Muscle layer of colon (tissue), 2 donors: ENCODE data around the gene MACF1.
A peak's percentile ranks its signal among the peaks of the same experiment; 100 is the strongest.

Experiments used
- H3K27ac ChIP-seq: one replicate; pipeline ENCODE4 v1.7.0; 2013; ENCODE audit warnings: low read depth, mild to moderate bottlenecking, low read length, moderate library complexity
- H3K27me3 ChIP-seq, 2 donors: one replicate each; pipeline ENCODE4 v1.7.0; 2013; ENCODE audit warnings: low read length in 2 of 2, mild to moderate bottlenecking in 2 of 2; ENCODE audit not compliant: insufficient read depth in 2 of 2, control insufficient read depth in 1 of 2
- H3K36me3 ChIP-seq: one replicate; pipeline ENCODE4 v1.7.0; 2013; ENCODE audit warnings: mild to moderate bottlenecking, low read length; ENCODE audit not compliant: insufficient read depth
- H3K4me1 ChIP-seq: one replicate; pipeline ENCODE4 v1.7.0; 2013; ENCODE audit warnings: mild to moderate bottlenecking, low read length; ENCODE audit not compliant: insufficient read depth
- H3K4me3 ChIP-seq, 2 donors: one replicate each; pipeline ENCODE4 v1.7.0; 2013; ENCODE audit warnings: low read length in 2 of 2, low read depth in 1 of 2, mild to moderate bottlenecking in 1 of 2, moderate library complexity in 1 of 2
- H3K9ac ChIP-seq: one replicate; pipeline ENCODE4 v1.7.0; 2013; ENCODE audit warnings: low read length
- H3K9me3 ChIP-seq: one replicate; pipeline ENCODE4 v1.7.0; 2013; ENCODE audit warnings: mild to moderate bottlenecking, low read length
- donor health status: abdominal sarcoma.
- donor health status: Adenocarcinoma of cecum.

Gene MACF1

DNA sequence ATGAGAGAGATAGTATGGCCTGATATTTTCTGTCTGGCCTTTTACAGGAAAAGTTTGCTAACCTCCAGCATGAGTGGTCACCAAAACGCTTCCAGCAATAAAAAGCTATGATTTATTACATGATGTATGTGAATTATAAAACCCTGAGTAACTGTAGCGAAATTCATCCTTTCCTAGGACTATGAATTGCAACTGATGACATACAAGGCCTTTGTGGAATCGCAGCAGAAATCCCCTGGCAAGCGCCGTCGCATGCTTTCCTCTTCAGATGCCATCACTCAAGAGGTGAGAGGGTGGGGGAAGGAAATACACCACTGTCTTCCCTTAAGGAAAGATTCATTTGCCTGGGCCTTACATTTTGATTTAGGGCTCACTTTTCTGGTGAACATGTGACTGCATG is 117.9 kb downstream of the MACF1 start:
- peak overlapping the region; percentile 59 for H3K27ac ChIP-seq
- H3K36me3 ChIP-seq = peaks cover 92% of the 10 kb centered on the region
- no peaks in the 10 kb centered on the region for H3K27me3 ChIP-seq

DNA sequence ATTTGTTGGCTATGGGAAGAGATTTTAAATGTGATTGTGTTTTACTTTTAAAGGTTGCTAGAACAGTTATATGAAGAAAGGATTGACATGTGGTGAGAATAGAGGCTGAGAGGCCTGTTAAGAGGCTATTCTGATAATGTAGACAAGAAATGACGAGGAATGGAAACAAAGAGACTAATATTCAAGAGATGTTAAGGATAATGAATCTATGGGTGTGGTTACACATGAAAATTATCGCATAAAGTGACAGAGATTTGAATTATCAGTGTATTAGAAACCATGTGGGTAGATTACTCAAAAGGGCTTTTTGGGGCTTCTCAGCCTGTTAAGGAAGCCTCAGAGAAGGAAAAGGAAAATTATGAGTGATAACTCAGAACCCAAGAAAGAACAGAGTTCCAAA is 120.4 kb downstream of the MACF1 start:
- Histone ChIP-seq H3K27me3 (no peaks in the 10 kb centered on the region), H3K9ac (no peak overlapping the region), H3K27ac (no peak overlapping the region), H3K9me3 (no peaks in the 10 kb centered on the region), H3K4me3 (no peak overlapping the region), H3K36me3 (peaks cover 84% of the 10 kb centered on the region), H3K4me1 (peaks cover 4% of the 10 kb centered on the region)

More for the DNA sequence above, 117.9 kb downstream of the MACF1 start:
- H3K4me1 ChIP-seq = no peaks in the 10 kb centered on the region
- no peak overlapping the region for H3K9ac ChIP-seq
- H3K4me3 ChIP-seq = no peak overlapping the region
- no peaks in the 10 kb centered on the region for H3K9me3 ChIP-seq

DNA sequence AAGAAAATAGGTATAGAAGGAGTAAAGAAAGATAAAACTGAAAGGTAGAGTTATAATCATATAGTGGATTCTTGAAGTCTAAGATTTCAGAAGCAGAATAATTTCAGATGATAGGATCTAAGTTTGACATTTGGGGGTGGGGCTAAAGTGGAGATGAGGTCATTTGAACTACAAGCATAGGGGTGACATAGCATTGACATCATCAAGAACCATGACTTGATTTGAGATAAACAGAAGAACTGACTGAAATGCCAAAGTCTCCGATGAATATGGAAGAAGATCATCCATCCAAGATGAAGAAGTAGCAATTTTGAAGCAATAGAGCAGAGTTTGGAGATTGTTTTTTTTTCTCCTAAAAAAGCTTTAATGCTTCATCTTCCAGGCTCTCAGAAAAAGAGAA is 122.3 kb downstream of the MACF1 start:
- H3K4me1 ChIP-seq = peaks cover 4% of the 10 kb centered on the region
- H3K4me3 ChIP-seq = no peak overlapping the region
- no peak overlapping the region for H3K9ac ChIP-seq
- H3K27me3 ChIP-seq = no peaks in the 10 kb centered on the region
- no peaks in the 10 kb centered on the region for H3K9me3 ChIP-seq
- peak overlapping the region; percentile 17 for H3K27ac ChIP-seq
- peaks cover 82% of the 10 kb centered on the region for H3K36me3 ChIP-seq

DNA sequence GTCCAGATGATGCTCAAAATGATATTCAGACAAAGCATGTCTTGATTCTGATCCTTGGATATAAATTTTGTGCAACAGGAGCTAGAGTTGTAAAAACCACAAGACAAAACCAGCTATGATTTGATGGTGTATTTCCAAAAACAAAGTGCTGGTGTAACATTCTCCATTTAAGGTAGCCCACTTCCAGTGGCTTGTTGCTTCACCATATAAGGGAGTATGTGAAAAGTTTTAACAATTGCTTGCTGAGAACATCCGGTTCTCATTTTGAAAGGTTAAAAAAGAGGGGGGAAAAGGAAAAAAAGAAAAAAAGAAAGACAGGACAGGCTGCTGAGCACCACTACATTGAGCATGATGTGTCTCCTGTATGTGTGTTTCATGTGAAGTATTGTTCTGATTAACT is 123.6 kb downstream of the MACF1 start:
- Histone ChIP-seq H3K27ac (peak overlapping the region; percentile 53), H3K27me3 (no peaks in the 10 kb centered on the region), H3K4me3 (no peak overlapping the region), H3K4me1 (peaks cover 4% of the 10 kb centered on the region), H3K36me3 (peaks cover 83% of the 10 kb centered on the region), H3K9me3 (no peaks in the 10 kb centered on the region), H3K9ac (no peak overlapping the region)

DNA sequence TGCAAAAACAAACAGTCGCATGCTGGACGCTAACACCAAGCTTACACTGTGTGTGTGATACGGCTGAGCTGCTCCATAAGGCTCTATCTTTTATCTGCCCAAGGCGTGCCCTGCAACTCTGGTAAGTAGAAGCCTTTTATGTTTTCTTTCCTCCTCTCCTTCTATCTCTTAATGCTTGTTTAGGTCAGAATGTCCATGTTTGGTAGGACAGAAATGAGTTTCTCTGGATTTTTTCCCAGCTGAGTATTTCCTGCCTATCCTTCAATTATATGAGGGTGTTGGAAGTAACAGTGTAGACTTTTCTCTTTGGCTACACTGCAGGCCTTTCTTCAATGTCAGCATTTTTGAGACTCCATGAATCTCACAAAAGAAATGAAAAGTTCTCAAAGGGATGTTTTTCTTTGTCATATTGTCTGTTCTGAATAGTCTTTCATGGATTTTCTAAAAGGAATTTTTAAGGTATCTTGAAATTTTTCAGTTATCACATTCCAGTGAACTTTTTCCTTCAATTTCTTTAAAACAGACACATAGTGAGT is 124.2 kb downstream of the MACF1 start:
- Histone ChIP-seq H3K9me3 (no peaks in the 10 kb centered on the region), H3K27ac (peak overlapping the region; percentile 53), H3K27me3 (no peaks in the 10 kb centered on the region), H3K9ac (no peak overlapping the region), H3K4me1 (peaks cover 4% of the 10 kb centered on the region), H3K4me3 (no peak overlapping the region), H3K36me3 (peaks cover 82% of the 10 kb centered on the region)

DNA sequence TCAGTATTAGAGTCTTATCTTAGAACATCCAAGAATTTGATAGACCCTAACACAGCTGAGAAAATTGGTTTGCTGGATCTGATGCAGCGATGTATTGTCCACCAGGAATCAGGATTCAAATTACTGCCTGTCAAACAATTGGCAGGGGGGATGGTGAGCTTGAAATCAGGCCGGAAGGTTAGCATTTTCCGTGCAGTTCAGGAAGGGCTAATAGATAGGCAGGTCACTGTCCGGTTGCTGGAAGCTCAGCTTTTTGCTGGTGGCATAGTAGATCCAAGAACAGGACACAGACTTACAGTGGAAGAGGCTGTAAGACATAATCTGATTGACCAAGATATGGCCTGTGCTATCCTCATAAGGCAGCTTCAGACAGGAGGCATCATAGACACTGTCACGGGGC is 127.2 kb downstream of the MACF1 start:
- H3K36me3 ChIP-seq = peaks cover 62% of the 10 kb centered on the region
- peaks cover 4% of the 10 kb centered on the region for H3K4me1 ChIP-seq

DNA sequence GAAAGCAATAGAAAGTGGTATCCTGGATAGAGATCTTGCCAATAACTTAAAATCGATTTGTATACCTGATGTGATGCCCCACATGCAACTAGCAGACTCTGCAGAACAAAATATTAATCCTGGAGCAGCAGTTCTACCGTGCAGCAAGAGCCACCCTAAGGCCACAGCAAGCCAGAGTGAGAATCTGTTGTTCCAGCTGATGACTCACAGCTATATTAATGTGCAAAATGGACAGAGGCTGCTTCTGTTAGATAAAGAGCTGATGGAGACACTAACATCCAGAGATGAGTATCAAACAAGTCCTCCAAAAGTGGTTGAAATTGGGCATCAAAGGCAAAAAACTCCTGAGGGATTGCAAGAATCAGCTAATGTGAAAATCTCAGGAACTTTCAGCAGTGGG is 127.8 kb downstream of the MACF1 start:
- no peaks in the 10 kb centered on the region for H3K27me3 ChIP-seq
- H3K27ac ChIP-seq = no peak overlapping the region
- no peaks in the 10 kb centered on the region for H3K9me3 ChIP-seq
- peaks cover 4% of the 10 kb centered on the region for H3K4me1 ChIP-seq
- H3K9ac ChIP-seq = no peak overlapping the region
- peaks cover 60% of the 10 kb centered on the region for H3K36me3 ChIP-seq
- no peak overlapping the region for H3K4me3 ChIP-seq

More for the DNA sequence above, 127.2 kb downstream of the MACF1 start:
- H3K9ac ChIP-seq = no peak overlapping the region
- H3K4me3 ChIP-seq = no peak overlapping the region
- no peak overlapping the region for H3K27ac ChIP-seq
- H3K27me3 ChIP-seq = no peaks in the 10 kb centered on the region
- H3K9me3 ChIP-seq = no peaks in the 10 kb centered on the region

DNA sequence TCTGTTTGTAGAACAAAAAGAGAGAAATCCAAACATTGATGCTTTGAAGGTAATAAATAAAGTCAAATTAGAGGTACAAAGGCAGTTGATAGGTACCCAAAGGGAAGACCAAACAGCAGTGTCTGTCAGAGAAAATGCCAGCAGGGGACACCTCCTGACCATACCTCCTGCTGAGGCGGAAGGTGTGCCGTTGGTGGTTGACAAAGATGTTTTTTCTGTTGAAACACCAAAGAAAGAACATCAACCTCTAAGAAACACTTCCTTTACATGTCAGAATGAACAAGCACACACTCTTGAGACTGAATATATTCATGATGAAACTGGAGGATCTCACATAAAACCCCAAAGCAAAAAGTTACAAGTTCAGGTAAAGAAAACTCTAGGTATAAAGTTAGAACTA is 128.3 kb downstream of the MACF1 start:
- Histone ChIP-seq H3K27me3 (no peaks in the 10 kb centered on the region), H3K4me3 (no peak overlapping the region), H3K4me1 (peaks cover 4% of the 10 kb centered on the region), H3K9ac (no peak overlapping the region), H3K9me3 (no peaks in the 10 kb centered on the region), H3K27ac (no peak overlapping the region), H3K36me3 (peaks cover 57% of the 10 kb centered on the region)

DNA sequence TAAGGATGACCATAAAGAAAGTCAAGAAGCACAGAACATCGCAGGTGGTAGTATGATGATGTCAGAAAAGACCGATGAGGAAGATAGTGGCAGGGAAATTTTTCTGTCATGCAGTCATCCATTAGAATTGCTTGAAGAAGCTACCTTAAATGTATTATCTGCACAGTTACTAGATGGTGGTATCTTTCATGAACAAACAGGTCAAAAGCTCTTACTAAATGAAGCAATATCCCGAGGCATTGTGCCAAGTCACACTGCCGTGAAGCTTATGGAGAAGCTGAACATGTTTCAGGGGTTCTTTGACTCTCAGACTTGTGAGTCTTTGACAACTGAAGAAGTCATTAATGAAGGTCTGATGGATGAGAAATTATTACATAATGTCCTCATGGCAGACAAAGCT is 128.8 kb downstream of the MACF1 start:
- peaks cover 57% of the 10 kb centered on the region for H3K36me3 ChIP-seq

DNA sequence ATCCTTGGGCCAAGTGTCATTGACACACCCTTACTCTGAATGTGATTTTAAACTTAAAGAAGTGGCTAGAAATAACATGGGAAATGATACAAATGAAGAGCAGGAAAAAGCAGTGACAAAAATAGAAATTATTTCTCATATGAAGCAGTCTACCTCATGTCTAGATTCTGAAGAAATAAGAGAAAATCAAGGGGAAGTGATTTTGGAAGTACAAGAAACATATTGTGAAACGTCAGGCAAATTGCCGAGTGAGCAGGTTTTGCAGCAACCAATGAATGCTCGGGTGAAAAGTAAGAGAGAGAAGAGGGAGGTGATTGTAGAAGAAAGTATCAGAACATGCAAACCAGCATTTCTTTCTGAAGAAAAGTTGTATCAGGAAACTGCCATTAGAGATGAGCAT is 130.7 kb downstream of the MACF1 start:
- H3K4me1 ChIP-seq = no peaks in the 10 kb centered on the region
- no peak overlapping the region for H3K27ac ChIP-seq
- no peaks in the 10 kb centered on the region for H3K9me3 ChIP-seq
- H3K9ac ChIP-seq = no peak overlapping the region
- peaks cover 65% of the 10 kb centered on the region for H3K36me3 ChIP-seq
- no peaks in the 10 kb centered on the region for H3K27me3 ChIP-seq
- H3K4me3 ChIP-seq = no peak overlapping the region

More for the DNA sequence above, 128.8 kb downstream of the MACF1 start:
- H3K27ac ChIP-seq = no peak overlapping the region
- no peaks in the 10 kb centered on the region for H3K9me3 ChIP-seq
- H3K9ac ChIP-seq = no peak overlapping the region
- H3K4me3 ChIP-seq = no peak overlapping the region
- peaks cover 4% of the 10 kb centered on the region for H3K4me1 ChIP-seq
- no peaks in the 10 kb centered on the region for H3K27me3 ChIP-seq

DNA sequence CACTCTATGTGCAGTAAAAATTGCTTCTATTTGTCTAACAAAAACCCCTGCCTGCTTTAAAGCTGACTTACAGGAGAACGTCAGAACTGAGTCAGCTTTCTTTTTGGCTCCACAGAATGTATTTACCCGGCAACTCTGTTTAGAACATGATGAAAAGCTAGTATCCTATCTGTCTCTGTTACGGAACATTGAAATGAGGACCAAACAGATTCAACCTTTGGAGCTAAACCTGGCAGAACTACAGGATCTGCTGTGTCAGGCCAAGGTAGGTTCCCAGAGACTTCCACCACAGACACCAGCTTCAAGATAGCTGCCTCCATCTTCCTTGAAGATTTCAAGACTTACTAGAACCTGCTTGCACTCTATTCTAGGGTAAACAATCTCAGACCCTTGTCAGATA is 132.6 kb downstream of the MACF1 start:
- no peak overlapping the region for H3K27ac ChIP-seq

DNA sequence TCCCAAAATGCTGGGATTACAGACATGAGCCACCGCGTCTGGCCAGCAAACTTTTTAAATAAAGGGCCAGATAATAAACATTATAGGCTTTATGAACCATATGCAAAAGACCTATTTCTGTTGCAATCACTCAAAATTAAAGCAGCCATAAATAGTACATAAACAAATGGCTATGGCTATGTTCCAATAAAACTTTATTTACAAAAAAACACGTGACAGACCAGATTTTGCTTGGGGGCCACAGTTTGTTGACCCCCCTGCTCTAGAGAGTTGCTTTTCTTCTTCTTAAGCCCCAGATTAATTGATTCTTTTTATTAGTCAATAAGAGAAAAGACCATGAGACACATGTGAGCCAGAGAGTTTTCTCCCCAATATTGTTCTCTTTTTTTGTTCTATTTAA is 138.3 kb downstream of the MACF1 start:
- Histone ChIP-seq H3K4me1 (peaks cover 5% of the 10 kb centered on the region), H3K9me3 (no peaks in the 10 kb centered on the region), H3K9ac (no peak overlapping the region), H3K27ac (no peak overlapping the region), H3K4me3 (no peak overlapping the region), H3K27me3 (no peaks in the 10 kb centered on the region), H3K36me3 (peaks cover 56% of the 10 kb centered on the region)

More for the DNA sequence above, 132.6 kb downstream of the MACF1 start:
- Histone ChIP-seq H3K36me3 (peaks cover 61% of the 10 kb centered on the region), H3K4me1 (no peaks in the 10 kb centered on the region), H3K9me3 (no peaks in the 10 kb centered on the region), H3K9ac (no peak overlapping the region), H3K4me3 (no peak overlapping the region), H3K27me3 (no peaks in the 10 kb centered on the region)
